Right lung (tissue), 5 donors: ENCODE data around the gene NAA15. TPM values are rescaled to one million over a fixed set of nuclear protein-coding genes. Genes with fewer than 3 reads are reported as not detected.
A peak's percentile ranks its signal among the peaks of the same experiment; 100 is the strongest.
"Not testable (repeated sequence)": the region's sequence is repeated elsewhere in the genome, so short reads cannot be mapped to it uniquely, and the experiment has no call there.

ENCODE experiments used
- DNase-seq, 2 donors: peaks; one replicate each; pipeline ENCODE4 v3.0.0-alpha.2; 2013
- polyA plus RNA-seq, 5 donors: library from polyadenylated mRNA; unstranded; fragments of 120-200 nt; gene quantifications; one replicate each; pipeline versions ENCODE4 v1.2.1 to v1.2.3, GENCODE V29; 2013; ENCODE audit warnings: inconsistent platforms in 1 of 5, low replicate concordance in 1 of 5; ENCODE audit not compliant: insufficient read length in 5 of 5, insufficient read depth in 1 of 5

NAA15 gene
- polyA plus RNA-seq, 5 donors = 20.8 to 32.2 (median 31.7) TPM

GRCh38 chr4:139295206-139295941, 5.9 kb upstream of the NAA15 start:
- peak; percentile 94 for DNase-seq

GRCh38 chr4:139295942-139296299, 5.4 kb upstream of the NAA15 start:
- no peak for DNase-seq

- no peak for DNase-seq
Measured at GRCh38 chr4:139297001-139297410, 4.3 kb upstream of the NAA15 start.

- DNase-seq = no peak
Measured at GRCh38 chr4:139299536-139299935, 1.8 kb upstream of the NAA15 start.

GRCh38 chr4:139300431-139301112, 733 bp upstream of the NAA15 start:
- DNase-seq = no peak

- peak in 1 of 2 donors; percentile 40 for DNase-seq
Measured at GRCh38 chr4:139301821-139302611, 711 bp downstream of the NAA15 start, which contains the start of gene NDUFC1. Gene NDUFC1, minus strand, starts transcription at chr4:139302477. Its CDS starts 6,679 bp downstream, at chr4:139295798.

GRCh38 chr4:139304920-139305319, 3.6 kb downstream of the NAA15 start:
- no peak for DNase-seq

- no peak for DNase-seq
Measured at GRCh38 chr4:139311909-139312308, 10.6 kb downstream of the NAA15 start.

GRCh38 chr4:139312552-139313332, 11.4 kb downstream of the NAA15 start:
- DNase-seq = no peak

GRCh38 chr4:139313414-139313813, 12.1 kb downstream of the NAA15 start:
- DNase-seq = not testable (repeated sequence)

- no peak for DNase-seq
Measured at GRCh38 chr4:139314047-139314800, 12.9 kb downstream of the NAA15 start.

GRCh38 chr4:139315221-139315675, 13.9 kb downstream of the NAA15 start:
- no peak for DNase-seq

GRCh38 chr4:139316733-139317132, 15.4 kb downstream of the NAA15 start:
- DNase-seq = no peak

- DNase-seq = no peak
Measured at GRCh38 chr4:139317635-139318034, 16.3 kb downstream of the NAA15 start.

GRCh38 chr4:139319571-139319970, 18.3 kb downstream of the NAA15 start:
- DNase-seq = no peak

GRCh38 chr4:139322070-139322469, 20.8 kb downstream of the NAA15 start:
- DNase-seq = not testable (repeated sequence)

- DNase-seq = not testable (repeated sequence)
Measured at GRCh38 chr4:139322541-139322940, 21.2 kb downstream of the NAA15 start.

GRCh38 chr4:139324620-139325019, 23.3 kb downstream of the NAA15 start:
- DNase-seq = no peak

GRCh38 chr4:139329665-139330200, 28.4 kb downstream of the NAA15 start:
- DNase-seq = no peak

- no peak for DNase-seq
Measured at GRCh38 chr4:139330283-139330682, 29.0 kb downstream of the NAA15 start.
